NCI-H1417 treated with DMSO at 0.1 percent for 48 hours (cell line): ENCODE data around the gene SEMA3C.

ENCODE experiments used
- DNase-seq: peaks from one replicate; lab custom pipeline; 2025; lab: John Stamatoyannopoulos, UW

The SEMA3C gene

DNA sequence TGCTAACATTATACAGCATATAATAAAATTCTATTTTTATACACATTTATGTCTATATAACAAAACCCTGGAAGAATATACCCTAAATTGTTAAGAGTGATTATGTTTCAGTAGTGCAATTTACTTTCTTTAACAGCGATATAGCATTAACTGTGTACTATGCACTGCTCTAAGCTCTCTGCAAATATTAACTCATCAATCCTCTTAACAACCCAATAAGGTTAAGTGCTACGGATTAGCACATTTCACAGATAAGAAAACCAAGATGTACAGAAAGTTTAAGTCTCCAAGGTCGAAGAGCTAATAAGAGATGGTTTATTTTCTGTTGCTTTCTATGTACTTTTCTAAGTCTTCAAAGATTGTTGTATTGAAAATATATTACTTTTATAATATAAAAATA lies 95.8 kb downstream of the SEMA3C start:
- DNase-seq, result no peak

DNA sequence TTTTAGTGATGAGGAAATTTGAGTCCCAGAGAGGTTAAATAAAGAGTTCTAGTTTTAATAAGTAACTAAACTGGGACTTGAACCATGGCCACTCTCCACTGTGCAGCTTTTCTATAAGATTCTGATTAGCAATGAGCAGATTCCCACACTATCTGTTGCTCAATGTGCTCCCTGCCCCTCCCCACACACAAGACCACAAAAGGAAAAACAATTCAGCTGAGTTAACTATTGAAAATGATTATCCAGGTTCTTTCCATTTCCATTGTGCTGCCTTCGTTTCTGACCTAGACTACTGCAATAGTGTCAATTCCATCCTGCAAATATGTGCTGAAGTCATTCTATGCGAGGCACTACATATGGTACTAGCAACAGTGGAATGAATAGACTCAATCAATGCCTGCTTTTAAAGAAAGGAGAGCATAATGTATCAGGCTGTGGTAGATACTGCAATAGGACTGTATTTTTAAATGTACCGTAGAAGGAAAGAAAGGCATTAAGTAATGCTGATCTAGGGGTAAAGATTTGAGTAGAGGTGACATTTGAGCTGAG lies 97.0 kb downstream of the SEMA3C start:
- DNase-seq, result no peak

DNA sequence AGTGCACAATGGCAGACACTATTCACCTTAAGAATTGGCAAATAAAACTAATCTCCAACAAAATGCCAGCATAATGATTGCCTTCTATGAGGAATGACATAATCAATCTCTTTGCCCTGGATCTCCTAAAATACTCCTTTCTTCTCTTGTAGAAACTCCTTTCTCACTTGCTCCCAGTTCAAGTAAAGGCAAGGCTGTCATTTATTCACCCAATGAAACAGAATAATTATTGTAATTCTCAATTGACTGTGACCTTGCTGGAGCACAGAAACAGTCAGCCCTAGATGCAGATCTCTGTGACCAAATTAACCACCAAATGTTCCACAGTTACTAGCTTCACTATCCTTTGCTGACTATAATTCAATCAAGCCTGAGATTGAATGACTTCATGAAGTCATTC lies 99.3 kb downstream of the SEMA3C start:
- no peak for DNase-seq

DNA sequence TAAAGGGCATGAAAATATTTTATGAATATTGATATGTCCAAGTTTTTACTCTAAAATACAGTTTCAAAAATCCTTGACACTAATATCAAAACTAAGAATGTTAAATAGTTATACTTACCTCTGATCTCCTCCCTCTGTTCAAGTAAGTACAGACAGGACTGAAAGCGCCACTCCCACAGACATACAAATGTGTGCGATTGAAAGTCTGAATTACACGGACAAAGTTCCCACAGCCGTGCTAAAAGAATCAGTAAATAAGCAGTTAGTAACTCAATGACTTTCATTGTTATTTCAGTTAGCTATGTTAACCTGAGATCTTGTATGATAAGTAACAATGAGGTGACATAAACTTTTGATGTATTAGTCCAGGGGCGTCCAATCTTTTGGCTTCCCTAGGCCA lies 100.7 kb downstream of the SEMA3C start:
- no peak for DNase-seq

DNA sequence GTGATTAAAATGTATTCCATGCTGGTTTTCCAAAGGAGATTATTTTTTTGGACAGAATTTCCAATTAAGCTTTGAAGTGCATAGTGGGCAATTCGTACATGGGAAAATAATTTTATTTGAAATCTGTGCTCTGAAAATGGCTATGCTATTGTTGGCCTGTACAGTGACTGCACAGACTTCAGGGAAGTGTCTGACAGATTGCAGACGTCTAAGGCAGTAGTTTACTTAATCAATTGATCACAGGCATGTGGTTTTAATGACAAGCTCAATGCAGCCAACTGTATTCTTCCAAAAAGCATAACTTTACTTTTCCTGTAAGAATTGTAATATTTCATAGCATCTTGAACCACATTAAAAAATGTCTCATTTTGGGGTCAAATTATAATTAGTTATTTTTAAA lies 102.0 kb downstream of the SEMA3C start:
- DNase-seq, result no peak

DNA sequence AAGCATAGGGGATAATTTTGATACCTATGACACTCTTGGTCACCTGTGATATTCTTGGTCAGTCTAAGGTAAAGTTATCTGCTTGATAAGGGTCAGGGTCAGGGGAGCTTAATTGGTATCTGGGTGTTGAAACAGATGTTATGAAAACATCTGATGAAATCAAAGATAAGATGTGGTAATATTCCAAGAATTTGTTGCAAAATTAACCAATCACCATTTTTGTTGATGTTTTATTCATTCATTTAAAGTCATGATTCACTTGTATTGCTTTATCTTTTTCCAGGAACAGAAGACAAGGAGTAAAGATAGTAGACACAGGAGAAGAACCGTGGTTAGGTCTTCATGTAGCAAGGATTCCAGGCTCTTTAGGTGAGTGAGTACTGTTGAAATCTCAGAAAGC lies 103.1 kb downstream of the SEMA3C start:
- DNase-seq, result no peak

DNA sequence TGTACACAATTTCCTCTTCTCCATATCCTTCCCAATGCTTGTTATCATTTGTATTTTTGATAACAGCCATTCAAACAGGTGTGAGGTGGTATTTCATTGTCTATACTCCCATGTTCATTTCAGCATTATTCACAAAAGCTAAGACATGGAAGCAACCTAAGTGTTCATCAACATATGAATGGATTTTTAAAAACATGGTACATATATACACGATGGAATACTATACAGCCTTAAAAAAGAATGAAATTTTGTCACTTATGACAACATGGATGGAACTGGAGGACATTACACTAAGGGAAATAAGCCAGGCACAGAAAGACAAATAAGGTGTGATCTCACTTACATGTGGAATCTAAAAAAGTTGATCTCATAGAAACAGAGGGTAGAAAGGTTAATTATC lies 109.3 kb downstream of the SEMA3C start:
- DNase-seq, result no peak

DNA sequence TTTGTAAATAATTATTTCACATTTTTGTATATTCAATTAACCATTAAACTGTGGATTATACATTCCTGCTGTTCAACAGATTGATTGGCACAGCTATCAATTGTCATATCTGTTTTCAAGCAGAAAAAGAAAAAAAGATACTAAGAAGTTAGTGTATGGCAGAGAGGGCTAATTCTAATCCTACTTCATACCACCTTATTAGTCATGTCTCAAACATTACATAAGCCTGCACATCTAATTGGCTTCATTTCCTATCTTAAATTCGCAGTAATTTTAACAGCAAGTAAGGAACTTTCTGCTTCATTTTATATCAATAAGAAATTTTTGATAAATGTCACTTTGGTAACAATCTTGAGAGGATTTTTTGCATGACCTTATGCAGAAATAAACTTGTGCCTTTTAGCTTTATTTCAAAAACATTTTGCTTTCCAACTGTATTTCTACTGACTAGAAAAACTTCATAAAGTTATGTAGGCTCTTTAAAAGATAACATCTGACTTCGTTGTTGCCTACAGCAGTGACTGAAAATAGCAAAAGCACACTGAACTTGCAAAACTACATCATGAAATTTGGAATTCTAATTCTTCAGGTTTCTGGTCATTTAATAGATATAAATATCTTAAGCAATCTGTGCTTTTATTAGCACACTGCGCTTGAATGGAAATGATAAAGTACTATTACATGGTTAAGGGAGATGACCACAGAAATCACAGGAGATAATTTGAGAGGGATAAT lies 111.5 kb downstream of the SEMA3C start:
- no peak for DNase-seq

DNA sequence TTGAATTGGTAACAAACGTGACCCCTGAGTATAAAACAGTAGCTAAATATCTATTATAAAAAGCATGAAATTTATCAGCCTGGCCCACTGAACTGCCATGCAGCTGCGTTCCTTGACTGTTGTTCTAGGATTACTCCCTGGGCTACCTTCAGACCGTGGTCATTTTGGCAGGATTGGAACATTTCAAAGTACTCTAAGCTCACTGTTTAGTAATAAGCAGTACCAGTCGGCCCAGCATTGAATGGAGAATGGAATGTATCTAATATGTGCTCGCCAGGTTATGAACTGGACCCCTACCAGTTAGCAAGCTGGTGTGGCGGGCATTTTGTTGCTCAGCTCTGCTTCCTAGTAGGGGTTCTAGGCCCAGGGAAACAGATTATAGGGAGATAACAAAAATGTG lies 112.2 kb downstream of the SEMA3C start:
- no peak for DNase-seq

DNA sequence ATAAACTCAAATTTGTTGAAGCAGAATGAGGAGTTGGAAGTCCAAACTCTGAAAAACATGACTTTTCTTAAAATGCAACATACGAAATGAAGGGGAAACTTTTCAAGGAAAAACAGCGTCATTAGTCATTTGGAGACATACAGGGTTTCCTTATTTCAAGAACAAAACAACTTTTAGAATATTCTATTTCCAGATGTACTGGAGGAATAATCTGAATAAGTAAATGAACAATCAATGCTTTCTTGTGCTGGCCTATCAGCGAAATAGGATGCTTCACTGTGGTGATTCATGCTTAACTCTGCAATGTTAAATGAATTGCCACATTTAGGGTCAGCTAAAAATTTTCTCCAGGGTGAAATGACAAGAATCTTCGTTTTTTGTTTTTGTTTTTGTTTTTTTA lies 114.3 kb downstream of the SEMA3C start:
- DNase-seq, result no peak

DNA sequence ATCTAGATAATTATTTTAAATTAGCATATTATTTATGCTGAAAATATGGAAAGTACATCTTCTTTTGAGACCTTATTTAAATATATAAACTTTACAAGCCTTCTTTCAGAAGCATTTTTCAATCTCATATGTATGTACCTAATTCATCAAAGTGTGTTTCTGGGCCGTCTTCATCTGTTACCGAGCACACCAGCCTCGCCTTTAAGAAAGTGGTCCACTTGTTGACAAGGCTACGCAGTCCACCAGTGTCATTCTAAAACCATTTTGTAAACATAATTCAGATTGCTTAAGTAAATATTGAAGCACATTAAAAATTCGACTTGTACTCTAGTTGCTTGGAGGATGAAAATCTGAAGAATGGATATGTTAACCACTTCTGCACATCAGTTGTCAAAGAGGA lies 116.3 kb downstream of the SEMA3C start:
- no peak for DNase-seq

DNA sequence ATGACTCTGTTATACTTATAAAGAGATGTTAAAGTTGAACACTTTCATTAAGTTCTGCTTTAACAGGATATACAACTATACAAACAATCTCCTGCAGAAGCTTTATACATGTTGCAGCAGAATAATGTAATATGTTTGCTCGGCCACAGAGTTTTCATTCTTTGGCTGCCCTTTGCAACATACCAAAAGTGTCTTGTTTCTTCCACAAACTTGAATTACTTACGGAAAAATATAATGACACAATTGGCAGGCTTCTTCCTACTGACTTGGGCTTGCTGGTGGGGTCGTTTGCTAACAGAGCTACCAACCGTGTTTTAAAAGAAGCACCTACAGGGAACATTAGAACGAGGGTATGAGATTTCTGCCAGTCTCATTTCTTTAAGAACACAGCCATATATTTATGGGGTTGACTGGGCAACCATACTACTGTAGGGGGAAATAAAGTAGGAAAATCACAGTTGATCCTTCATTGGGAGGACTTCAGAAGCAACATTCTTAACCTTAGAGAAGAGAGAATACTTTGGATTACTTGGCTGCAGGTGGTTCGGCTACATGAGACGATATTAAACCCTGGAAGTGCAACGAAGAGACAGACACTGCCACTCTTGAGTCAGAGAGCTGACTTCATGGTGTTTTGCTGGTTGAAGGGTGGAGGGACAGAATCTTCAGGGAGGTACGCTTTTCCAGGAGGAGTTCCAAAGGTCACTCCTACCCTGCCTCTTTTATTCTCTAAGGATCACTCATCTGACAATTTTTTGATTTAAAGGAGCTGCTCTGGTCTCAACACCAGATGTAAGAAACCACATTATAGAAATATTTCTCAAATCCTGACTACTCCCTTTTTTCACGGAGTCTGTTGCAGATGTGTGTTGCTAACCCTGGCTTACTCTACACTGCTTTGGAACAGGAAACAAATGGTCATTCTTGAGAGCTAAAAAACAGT lies 123.9 kb downstream of the SEMA3C start:
- DNase-seq, result no peak

DNA sequence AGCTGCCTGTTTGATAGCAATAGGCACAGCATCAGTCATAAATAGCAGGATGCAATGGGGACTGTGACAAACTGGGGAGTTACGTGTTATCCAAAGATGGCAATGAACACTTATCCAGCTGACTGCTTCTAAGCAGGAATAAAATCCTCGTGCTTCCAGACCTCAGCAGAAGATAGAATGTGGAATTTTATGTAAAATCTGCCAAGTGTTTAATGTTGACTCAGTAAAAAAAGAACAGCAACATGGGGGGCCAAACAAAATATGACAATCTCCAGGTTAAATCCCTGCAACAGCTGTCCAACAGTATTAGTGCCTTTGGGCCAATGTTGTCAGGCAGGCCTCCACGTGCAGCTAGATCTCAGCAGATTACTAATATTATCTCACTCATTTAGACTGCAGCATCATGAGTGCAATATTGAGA lies 127.3 kb downstream of the SEMA3C start:
- no peak for DNase-seq

DNA sequence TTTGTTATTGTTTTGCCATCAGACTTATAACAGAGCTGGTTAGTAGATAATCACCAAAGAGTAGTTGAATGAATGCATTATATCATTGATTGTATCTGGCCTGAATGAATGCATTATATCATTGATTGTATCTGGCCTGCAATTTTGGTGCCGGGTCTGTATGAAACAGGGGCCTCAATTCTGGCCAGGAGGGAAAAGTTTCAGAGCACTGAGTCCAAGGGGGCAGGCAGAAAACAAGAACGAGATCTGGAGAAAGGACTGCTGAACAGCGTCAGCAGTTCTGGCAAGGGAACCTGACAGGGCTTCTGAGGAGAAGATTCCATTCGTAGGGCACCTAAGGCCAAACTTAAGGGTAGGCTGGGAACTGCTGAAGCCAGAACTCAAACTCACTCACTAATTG lies 128.0 kb downstream of the SEMA3C start:
- no peak for DNase-seq

DNA sequence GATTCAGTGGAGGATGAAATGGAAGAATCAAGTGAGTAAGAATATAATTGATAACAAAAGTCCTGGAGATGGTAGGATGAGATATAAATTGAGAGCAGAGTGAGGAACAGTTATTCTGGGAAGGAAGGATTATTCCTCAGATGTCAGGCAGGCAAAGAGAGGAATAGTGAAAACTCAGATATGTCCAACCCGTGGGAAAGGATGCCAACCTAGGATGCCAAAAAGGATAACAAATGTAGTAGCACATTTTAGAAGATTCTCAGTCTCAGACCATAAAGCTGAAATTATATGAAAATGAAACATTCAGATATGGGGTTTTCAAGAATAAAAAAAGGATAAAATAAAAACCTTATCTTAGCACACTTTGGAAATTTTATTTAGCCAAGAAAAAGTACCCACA lies 131.1 kb downstream of the SEMA3C start:
- DNase-seq, result no peak

DNA sequence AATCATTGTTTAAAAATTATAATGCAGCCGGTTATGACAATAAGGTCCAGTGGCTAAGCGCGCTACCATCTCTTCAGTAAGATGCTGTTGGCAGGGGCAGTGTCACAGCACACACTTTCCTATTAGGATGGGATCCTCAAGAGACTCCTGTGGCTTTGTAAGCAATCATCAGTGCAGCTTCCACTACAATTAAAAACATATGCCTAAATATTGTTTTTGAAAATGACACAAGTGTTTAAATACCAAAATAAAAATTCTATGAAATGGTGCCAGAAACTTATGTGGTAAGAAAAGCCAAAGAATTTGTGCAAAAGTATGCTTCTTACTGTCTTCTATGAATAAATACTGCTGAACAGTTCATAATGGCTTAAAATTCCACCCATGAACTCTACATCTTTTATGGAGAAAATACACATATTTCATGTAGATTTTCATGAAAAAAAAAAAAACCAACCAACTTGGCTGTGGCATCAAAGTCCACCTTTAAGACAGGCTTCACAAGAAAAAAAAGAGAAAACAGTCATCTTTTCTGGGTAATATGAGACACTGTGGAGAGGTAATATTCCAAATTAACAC lies 132.8 kb downstream of the SEMA3C start:
- DNase-seq, result no peak

DNA sequence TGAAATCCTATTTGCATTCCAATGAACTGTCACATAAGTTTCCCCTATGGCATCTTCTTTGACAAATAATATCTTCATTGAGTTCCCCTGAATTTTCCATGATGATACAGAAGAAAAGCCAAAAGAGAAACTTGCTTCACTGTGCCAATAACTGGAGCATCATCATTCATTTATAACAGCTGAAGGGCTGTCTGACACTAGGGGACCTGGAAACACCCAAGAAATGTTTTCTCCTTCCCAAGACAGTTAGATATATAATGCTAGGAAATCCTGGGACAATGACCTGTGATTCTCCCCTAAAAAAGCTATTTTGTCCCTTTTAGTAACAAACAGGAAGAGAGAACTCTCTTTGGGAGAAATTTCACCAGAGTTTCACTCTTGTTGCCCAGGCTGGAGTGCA lies 133.6 kb downstream of the SEMA3C start:
- no peak for DNase-seq

DNA sequence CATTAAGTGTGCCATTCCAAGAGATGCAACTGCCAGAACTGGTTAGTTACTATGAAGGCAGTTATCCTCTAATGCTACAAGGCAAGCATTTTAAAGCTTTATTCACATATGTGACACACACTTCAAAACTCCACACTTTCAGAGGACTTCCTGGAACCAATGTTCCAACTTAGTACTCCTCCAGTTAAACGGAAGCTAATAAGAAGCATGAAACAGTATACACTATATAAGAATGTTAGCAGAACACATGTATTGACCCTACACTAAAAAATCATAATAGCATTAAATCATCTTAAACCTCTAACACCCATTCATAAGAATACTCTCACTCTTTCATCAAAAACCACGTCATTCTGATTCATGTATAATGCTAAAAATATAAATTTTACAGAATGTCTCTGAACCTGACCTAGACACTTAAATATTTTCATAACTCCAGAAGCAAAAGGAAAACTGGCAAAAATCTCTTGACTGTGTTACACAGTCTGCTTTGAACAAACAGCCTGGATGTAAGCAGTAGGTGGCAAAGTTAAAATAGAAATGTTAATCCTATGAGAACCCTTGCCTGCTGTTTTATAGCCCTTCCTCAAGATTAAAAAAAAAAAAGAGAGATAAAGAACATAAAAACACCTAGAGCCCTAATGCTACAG lies 135.0 kb downstream of the SEMA3C start:
- no peak for DNase-seq

DNA sequence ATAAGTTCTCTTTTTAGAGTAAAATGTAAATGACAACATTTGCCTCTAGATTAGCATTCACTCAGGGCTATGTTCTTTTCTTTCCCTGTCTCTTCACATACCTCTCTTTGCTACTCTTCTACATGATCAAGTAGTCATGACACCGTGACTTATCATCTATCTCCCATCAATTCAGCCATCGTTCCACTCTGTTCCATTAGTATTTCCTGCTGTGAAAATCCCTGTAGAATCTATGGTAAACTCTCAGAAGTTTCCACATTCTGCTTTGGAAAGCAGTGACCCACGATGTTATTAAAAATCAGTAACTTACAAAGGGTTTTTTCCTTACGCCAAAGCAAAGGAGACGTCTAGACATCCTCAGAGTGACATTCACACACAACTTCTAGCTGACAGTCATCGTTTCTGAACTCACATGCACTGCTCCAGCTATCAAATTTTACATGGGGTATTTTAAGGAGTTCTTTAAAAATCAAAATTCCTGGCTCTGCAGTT lies 135.6 kb downstream of the SEMA3C start:
- no peak for DNase-seq

DNA sequence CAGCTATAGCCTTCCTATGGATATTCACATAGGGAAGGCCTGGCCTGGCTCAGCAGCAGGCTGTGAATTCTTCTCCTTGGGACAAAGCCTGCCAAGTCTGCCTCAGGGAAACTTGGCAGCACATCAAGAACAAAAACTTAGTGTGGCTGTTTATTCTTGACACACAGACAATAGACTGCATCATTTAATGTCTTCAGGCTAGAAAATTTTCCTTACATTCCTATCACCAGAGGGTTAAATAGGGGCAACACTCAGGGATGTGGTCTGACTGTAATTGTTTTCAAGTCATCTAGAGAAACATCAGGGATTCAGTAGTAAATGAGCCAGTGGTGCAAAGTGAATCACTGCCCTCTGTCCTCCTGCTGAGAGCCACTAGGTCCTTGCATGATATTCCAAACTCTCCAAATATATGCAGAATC lies 137.3 kb downstream of the SEMA3C start:
- no peak for DNase-seq

DNA sequence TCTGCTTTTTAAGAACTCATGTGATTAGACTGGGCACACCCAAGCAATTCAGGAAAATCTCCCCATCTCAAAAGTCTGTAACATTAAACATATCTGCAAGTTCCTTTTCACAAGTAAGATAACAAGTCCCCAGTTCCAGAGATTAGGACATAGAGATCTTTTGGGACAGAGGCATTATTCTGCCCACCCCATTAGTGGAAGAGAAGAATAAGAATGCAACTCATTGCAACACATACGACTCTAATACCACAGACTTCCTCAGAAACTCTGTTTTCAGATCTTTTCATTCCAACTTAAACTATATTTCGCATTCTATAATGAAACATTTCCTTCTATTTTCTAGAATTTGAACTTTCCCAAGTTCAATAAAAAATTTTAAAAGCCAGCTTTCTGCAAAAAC lies 137.7 kb downstream of the SEMA3C start:
- DNase-seq, result no peak

DNA sequence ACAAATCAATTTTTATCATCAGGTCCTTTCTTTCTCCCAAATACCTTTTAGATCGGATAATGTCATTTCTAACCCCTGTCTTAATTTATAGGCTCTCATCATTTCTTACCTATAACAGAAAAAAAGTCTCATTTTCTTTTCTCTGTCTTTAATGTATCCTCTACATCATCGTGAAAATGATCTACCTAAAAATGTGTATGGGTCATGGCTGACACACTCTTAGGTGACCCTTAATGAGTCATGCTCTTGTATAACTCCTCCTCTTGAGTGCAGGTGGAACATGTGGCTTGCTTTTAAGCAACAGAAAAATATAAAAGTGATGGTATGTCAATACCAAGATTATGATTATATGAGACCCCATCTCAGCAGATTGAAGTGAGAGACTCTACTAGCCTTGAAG lies 139.4 kb downstream of the SEMA3C start:
- no peak for DNase-seq
